Measurements from ENCODE around the gene DHX15.

GRCh38 chr4:24569662-24570061, 14.7 kb downstream of the DHX15 start:
- TF ChIP-seq CTCF (IDR thresholded peaks at IDR 0.05) = no peak
- no peak for TF ChIP-seq POLR2A (IDR thresholded peaks at IDR 0.05)
